ENCODE results near the gene CACNA1C.

DNA sequence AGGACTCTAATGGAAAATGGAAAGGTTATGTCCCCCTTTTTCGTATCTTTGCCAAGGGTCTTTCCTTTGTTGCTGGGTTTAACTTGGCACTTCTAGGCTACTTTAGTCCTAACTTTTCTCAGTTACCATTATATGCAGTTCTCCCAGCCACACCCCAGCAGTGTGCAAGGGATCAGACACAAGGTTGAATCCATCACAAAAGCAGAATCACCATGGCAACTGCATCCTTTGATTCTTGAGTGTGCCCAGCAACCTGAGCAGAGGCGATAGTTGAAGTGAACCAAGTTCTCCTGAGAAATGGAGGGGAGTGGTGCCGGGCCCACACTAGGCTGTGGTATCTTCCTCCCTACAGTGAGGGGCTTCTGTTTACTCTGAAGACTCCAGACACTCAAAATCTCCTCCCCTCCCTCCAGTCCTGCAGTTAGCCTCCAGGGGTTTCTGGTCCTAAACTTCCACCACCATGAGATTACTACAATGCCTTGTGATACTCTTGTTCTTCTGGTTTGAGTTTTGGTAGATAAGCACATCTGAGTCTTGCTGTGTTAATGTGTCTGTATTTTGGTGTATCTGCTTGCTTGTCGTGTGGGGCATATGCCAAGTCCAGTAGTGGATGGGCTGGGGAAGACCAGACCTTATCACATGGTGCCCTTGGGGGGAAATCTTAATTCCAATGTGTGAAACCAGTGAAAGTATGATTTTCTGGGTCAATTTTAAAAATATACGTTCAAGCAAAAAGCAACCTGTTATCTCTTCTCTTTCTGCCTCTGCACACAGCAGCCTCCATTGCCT lies 183.9 kb downstream of the CACNA1C start:
- TF ChIP-seq EZH2 (IDR thresholded peaks at IDR 0.05; ENCODE audit: borderline replicate concordance, low read depth, low read length, poor library complexity, severe bottlenecking), result no peak
- TF ChIP-seq, protein P1, sequence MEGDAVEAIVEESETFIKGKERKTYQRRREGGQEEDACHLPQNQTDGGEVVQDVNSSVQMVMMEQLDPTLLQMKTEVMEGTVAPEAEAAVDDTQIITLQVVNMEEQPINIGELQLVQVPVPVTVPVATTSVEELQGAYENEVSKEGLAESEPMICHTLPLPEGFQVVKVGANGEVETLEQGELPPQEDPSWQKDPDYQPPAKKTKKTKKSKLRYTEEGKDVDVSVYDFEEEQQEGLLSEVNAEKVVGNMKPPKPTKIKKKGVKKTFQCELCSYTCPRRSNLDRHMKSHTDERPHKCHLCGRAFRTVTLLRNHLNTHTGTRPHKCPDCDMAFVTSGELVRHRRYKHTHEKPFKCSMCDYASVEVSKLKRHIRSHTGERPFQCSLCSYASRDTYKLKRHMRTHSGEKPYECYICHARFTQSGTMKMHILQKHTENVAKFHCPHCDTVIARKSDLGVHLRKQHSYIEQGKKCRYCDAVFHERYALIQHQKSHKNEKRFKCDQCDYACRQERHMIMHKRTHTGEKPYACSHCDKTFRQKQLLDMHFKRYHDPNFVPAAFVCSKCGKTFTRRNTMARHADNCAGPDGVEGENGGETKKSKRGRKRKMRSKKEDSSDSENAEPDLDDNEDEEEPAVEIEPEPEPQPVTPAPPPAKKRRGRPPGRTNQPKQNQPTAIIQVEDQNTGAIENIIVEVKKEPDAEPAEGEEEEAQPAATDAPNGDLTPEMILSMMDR (conservative IDR thresholded peaks at IDR 0.05; ENCODE audit: low read depth, low read length), result no peak

All from A673 (cell line).